SIG-M5 treated with dmso at 0.1 percent for 504 hours (cell line): ENCODE data around the gene ZSWIM8.

Experiments used
- DNase-seq: peaks from one replicate; lab custom pipeline; 2025; ENCODE audit not compliant: unreplicated experiment; lab: John Stamatoyannopoulos, UW

The ZSWIM8 gene

GRCh38 chr10:73840403-73841060 lies 55.1 kb downstream of the ZSWIM8 start:
- no peak for DNase-seq

- no peak for DNase-seq
Measured at GRCh38 chr10:73841061-73841421, 55.6 kb downstream of the ZSWIM8 start.

- no peak for DNase-seq
Measured at GRCh38 chr10:73841526-73842285, 56.3 kb downstream of the ZSWIM8 start.

GRCh38 chr10:73842349-73842748 lies 56.9 kb downstream of the ZSWIM8 start:
- DNase-seq = no peak

GRCh38 chr10:73843261-73843660 lies 57.9 kb downstream of the ZSWIM8 start:
- peak; percentile 26 for DNase-seq

GRCh38 chr10:73847031-73847430 lies 61.6 kb downstream of the ZSWIM8 start:
- DNase-seq = no peak

GRCh38 chr10:73848821-73849489 lies 63.5 kb downstream of the ZSWIM8 start:
- peak; percentile 96 for DNase-seq

GRCh38 chr10:73850211-73850610 lies 64.8 kb downstream of the ZSWIM8 start:
- DNase-seq = no peak

- no peak for DNase-seq
Measured at GRCh38 chr10:73850863-73851461, 65.6 kb downstream of the ZSWIM8 start.
